D341Med (cell line): ENCODE measurements around the gene PLOD3.

Experiments
- DNase-seq: peaks from one replicate; pipeline ENCODE4 v3.0.0; 2012; ENCODE audit warnings: low spot score

Gene PLOD3

DNA sequence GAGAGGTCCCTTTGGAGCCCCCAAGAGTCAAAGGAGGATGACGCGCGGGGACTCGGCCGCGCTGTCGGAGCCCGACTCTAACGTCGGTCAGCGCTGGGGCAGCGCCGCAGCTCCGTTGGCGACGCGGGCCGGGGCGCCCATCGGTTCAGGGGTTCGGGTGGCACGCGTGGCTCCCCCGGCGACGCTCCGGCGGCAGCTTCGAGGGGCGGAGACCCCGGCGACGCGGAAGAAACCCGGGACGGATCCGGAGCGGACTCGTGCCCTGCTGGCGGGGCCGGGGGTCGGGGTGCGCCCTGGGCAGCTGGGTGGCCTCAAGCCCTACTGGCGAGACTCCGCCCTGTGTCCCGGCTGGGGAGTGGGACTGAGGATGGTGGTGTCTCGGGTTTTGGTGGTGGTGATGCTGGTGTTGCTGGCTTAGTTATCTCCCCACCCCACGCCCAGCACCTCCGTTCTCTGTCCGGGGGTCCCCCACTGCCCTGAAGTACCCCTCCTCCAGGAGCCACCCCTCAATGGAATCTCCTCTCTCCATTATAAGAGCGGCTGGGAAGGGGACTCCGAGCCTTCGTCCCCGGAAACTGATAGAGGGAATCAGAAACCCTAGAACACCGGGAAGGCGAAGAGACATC is 37.1 kb downstream of the PLOD3 start, which contains the start of gene NAT16:
Gene NAT16, minus strand, starts transcription at position 164 of the 626 bp plus-strand sequence. CDS start 5,486 bp downstream, outside the sequence.
- DNase-seq = no peak

GRCh38 chr7:101179713-101180112 is 37.7 kb downstream of the PLOD3 start:
- no peak for DNase-seq

- DNase-seq = no peak
Measured at GRCh38 chr7:101179117-101179516, 38.3 kb downstream of the PLOD3 start.

DNA sequence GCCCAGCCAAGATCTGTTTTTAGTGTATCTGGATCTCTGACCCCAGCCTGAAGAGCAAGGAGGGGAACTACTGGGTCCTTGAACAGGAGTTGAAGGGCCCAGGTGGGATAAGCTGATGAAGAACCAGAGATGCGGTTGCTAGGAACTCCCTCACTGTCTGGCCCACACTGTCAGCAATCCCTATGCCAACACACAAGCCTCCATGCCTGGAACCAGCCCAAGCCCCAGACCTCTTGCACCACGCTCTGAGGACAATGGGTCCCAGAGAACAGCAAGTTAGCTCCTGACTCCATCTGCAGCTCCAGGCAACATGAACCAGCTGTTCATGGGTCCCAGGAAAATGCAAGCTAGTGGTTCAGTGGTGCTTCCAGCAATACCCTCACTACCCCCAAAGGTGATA is 39.7 kb downstream of the PLOD3 start:
- no peak for DNase-seq

DNA sequence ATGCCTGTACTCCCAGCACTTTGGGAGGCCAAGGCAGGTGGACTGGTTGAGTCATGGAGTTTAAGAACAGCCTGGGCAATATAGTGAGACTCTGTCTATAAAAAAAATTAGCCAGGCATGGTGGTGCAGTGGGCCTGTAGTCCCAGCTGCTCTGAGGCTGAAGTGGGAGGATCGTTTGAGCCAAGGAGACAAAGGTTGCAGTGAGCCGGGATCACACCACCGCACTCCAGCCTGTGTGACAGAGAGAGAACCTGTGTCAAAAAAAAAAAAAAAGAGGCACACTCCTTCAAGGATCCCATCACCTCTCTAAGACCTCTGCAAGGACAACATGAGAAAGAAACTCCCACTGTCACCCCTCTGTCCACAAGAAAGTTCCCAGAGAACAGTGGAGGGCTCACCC is 41.7 kb downstream of the PLOD3 start:
- no peak for DNase-seq

GRCh38 chr7:101174322-101174854 is 43.0 kb downstream of the PLOD3 start:
- no peak for DNase-seq

DNA sequence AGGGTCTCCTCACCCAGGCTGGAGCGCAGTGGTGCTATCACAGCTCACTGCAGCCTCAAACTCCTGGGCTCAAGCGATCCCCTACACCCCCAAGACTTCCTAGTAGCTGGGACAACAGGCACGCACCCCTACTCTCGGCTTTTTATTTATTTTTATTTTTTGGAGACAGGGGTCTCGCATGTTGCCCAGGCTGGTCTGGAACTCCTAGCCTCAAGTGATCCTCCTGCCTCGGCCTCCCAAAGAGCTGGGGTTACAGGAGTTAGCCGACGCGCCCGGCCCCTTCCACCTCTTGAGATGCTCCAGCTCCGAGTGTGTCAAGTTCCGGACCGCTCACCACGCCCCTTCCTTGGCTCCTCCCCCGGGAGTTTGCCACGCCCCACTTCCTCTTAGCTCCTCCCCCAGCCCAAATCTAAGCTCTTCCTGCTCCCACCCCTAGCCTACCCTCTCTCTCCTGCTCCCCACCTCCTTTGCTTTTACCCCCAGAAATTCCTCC is 43.6 kb downstream of the PLOD3 start:
- peak; percentile 68 for DNase-seq

- DNase-seq = peak; percentile 54
Measured at GRCh38 chr7:101172854-101173751, 44.3 kb downstream of the PLOD3 start.

- DNase-seq = peak; percentile 52
Measured at GRCh38 chr7:101172005-101172853, 45.2 kb downstream of the PLOD3 start.

DNA sequence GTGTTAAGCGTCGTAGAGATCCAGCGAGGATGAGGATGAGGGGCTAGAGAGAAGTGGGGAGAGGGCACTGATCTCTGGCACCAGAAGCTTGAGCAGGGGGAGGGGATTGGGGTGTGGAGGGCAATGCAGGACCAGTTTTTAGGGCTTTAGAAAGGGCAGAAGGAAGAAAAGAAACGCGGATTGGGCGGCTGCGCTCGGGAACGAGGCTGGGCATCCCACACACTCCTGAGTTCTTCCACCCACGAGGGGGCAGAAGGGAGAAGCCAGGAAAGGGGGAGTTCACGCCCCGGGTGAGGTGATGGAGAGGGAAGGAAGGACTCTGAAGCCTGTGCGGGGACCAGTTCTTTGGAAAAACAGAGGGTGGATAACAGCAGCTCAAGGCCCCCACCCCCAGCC is 45.9 kb downstream of the PLOD3 start:
- DNase-seq = peak; percentile 58

GRCh38 chr7:101170617-101171441 is 46.6 kb downstream of the PLOD3 start:
- DNase-seq = no peak

GRCh38 chr7:101169838-101170551 is 47.4 kb downstream of the PLOD3 start:
- peak; percentile 86 for DNase-seq

DNA sequence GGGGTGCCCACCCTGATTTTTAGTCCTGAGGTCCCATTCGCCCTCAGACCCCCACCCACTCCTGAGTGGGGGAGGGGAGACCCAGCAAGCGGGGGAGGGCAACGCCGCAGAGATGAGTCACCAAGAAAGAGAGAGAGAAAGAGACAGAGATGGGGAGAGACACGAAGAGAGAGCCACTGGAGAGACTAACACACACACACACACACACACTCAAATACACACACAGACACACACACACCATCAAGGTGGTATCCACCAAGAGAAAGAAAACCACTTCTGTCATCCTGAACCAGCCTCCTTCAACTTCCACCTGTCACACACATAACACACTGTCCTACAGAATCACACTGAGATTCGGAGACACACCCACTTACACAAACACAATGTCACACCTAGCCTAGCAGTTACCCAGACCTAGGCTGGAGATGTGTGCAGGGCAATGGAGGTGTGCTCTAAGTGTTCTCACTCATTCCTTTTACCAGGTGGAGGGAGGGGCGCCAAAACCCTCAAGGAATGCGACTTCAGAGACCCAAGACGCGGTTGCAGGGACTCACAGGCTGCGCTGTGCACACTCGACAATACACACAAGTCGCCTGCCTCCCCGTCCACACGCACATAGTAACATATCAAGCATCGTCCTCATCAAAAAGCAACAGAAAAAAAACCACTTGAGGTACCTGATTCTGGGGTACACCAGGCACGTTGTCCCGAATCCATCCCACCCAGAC is 48.1 kb downstream of the PLOD3 start:
- DNase-seq = no peak

GRCh38 chr7:101168412-101169049 is 48.9 kb downstream of the PLOD3 start:
- no peak for DNase-seq

DNA sequence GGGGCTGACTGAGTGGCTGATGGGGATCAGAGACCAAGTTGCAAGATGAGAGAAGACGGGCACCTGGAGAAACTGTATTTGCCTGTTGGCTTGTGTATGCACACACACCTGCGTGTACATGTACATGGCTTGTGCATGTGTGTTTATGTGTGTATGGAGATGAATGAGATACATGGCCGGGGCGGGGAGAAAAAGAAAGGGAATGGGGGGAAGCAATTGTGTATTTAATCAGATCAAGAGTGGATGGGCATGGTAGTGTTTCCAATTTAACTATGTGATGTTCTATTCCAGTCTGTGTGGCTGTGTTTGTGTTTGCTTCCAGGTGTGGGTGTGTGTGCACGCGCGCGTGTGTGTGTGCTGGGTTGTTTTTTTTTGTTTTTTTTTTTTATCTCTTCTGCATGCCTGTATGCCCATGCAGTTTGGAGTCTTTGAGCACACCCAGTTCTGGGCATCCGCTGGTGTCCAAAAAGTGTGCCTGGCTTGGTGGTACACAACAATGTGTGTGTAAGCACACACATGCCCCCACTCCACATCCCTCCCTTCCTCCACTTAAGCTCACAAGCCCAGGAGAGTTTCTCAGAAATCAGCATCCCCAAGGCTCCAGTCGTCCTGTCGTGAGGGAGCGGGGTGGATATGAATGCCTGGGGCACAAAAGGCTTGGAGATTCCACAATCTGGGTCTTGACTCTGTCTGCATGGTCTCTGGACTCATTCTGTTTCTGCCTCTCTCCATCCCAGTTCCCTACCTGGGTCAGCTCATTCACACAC is 49.6 kb downstream of the PLOD3 start:
- DNase-seq = no peak

GRCh38 chr7:101166909-101167644 is 50.3 kb downstream of the PLOD3 start:
- no peak for DNase-seq

DNA sequence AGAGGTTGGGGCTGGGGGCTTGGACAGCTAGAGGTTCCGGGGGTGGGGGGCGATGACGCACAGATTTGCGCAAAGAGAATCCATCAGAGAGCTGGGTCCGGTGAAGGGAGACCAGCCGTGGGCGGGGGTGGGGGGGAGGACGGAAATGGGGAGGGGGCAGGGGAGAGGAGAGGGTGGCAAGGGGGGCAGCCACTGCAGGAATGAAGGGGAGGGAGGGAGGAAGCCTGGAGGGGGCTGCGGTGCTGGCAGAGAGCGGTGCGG is 50.8 kb downstream of the PLOD3 start:
- DNase-seq = no peak
